CD4-positive, alpha-beta T cell treated with Interleukin-10 for 1 hour (primary cell): ENCODE data around the gene KRTAP5-4.
"Not testable (repeated sequence)": the region's sequence is repeated elsewhere in the genome, so short reads cannot be mapped to it uniquely, and the experiment has no call there.

Experiments
- DNase-seq: peaks from one replicate; pipeline ENCODE4 v3.0.0-alpha.2; 2020

KRTAP5-4 gene

GRCh38 chr11:1598406-1598805 lies 23.5 kb downstream of the KRTAP5-4 start:
- not testable (repeated sequence) for DNase-seq

DNA sequence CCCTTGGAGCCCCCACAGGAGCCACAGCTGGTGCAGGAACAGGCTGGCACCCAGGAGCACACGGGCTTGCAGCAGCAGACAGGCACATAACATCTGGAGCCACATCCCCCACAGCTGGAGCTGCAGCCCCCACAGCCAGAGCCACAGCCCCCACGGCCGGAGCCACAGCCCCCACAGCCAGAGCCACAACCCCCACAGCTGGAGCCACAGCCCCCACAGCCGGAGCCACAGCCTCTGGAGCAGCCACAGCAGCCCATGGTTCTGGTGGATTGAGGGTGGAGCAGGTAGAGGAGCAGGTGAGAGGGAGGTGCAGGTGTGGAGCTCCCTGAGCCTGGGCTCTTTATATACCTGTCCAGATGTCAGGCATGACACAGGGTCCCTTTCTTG lies 24.0 kb downstream of the KRTAP5-4 start, which contains the start of gene KRTAP5-2:
Gene KRTAP5-2, minus strand, starts transcription at position 301 of the 387 bp plus-strand sequence. Its CDS starts 44 bp downstream, at position 257.
- no peak for DNase-seq

DNA sequence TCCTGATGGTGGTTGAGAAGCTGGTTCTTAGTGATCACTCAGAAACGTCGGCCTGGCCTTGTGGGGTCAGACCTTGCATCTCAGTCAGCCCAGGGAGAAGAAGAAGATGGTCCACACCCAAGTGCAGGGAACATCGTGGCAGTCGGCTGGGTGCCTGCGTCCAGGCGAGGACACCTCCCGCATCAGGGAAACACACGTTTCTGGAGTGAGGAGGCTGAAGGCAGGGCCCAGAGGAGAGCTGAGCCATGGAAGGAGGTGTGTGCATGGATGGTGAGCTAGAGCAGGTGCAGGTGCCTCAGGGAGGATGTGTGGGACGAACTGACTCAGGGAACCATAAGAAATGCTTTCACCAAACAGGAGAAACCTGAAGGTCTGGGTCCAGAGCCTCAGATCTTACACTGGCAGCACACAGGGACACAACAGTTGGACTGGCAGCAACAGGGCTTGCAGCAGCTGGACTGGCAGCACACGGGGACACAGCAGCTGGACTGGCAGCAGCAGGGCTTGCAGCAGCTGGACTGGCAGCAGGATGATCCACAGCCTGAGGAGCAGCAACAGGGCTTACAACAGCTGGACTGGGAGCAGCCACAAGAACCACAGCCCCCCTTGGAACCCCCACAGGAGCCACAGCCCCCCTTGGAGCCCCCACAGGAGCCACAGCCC lies 24.5 kb downstream of the KRTAP5-4 start:
- DNase-seq: no peak

DNA sequence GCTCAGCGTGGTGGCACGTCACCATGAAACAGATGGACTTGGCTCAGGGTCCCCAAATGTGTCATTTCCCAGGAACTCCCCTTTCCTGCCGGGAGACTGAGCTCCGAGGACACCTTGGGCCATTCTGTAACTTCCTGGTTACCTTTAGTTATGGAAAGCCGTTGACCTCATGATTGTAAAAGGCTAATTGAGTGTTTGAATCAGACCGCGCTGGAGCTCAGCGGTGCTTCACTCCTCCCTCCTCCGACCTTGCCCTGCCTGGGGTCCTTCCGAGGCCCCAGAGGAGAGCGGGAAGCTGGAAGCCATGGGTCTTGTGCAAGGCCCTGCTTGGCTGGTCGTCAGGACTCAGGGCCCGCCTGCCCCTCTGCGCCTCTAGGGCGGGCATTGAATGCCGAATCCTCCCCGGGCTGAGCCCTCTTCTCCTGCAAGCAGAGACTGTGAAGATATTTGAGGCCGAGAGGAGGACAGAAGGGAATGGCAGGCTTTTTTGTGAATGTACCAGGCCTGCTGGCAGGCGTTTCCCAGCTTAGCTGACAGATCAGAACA lies 25.3 kb downstream of the KRTAP5-4 start:
- not testable (repeated sequence) for DNase-seq

DNA sequence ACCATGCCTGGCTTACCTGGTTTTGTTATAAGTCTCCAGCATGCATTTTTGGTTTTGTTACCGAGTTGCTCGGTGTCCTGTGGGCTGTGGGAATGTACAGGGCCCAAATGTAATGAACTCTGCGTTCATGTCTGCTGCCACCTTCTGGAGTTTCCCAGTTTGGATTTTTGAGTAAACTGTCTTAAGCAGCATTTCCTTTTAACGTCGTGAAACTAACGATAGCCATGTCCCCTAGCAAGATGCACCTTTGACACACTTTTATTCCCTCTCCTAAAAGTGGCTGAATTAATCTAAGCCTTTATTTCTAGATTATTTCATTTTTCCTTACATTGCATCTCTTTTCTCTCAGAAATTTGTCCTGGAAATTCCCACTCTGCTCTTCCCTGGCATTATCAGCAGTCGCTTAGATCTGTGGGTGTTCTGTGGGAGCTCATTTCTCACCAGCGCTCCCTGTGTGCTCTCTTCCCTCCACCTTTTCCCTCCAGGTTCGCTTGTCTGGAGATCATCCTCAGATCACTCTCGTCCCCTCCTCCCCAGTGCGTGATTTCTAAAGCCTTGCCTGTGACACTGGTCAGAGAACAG lies 25.9 kb downstream of the KRTAP5-4 start:
- DNase-seq: not testable (repeated sequence)

DNA sequence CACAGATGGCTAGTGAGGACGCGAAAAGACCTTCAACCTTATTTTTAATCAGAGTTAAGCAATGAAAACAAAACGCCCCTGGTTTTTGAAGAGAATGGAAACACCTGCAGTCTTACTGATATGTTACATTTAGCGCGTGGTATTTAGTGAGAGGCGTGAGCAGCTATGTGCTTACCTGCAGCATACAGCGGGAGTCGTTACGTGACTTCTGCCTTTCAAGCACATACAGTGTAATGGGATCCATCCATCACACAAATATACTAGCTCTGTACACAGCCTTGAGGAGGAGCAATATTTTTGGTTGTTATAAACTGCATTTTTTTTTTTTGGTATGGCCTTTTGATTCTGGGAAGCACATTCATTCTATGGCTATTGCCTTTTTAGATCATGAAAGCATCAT lies 29.3 kb downstream of the KRTAP5-4 start:
- DNase-seq: no peak

DNA sequence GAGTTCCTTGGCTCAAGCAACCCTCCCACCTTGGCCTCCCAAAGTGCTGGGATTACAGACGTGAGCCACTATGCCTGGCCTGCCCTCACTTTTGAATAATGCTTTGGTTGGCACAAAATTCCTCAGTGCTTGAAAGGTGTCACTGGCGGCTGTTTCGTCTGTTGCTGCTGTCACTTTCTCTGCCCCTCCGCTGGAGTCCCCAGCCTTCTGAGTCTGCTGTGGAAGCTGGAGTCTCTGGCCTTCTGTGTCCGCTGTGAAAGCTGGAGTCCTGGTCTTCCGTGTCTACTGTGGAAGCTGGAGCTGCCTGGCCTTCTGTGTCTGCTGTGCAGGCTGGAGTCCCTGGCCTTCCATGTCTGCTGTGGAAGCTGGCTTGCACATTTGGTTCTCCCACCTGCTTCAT lies 31.9 kb downstream of the KRTAP5-4 start:
- no peak for DNase-seq

GRCh38 chr11:1589191-1589963 lies 32.6 kb downstream of the KRTAP5-4 start:
- DNase-seq: peak; percentile 60

DNA sequence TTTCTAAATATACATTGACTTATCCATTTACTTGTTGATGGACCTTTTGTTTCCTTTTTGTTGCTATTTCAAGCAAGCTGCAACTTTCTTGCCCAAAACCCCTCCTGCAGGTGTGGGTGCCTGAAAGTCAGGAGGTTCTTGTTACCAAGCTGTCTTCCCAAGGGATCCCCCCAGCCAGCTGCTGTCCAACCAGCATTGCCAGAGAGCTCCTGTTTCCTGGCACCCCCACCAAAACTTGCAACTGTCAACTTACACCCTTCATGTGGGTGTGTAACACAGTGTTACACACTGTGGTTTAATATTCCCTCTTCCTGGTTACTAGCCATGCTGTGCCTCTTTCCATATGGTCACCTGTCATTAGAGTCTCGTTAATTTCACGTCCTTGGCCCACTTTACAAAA lies 35.2 kb downstream of the KRTAP5-4 start:
- DNase-seq: no peak

GRCh38 chr11:1584661-1585370 lies 37.1 kb downstream of the KRTAP5-4 start, which contains the start of gene KRTAP5-1:
TSS of gene KRTAP5-1 (minus strand) at chr11:1585283. CDS start at chr11:1585249, 34 bp downstream.
- DNase-seq: not testable (repeated sequence)

DNA sequence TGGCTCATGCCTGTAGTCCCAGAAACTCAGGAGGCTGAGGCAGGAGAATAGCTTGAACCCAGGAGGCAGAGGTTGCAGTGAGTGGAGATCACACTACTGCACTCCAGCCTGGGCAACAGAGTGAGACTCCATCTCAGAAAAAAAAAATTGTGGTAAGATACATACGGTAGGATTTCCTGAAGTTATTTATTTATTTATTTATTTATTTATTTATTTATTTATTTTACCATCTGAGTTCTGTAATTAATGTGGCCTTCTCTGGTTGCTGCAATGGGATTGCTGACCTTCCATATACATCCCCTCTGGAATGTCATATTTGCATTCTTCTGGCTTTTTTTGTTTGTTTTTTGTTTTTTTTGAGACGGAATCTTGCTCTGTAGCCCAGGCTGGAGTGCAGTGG lies 39.0 kb downstream of the KRTAP5-4 start:
- not testable (repeated sequence) for DNase-seq

DNA sequence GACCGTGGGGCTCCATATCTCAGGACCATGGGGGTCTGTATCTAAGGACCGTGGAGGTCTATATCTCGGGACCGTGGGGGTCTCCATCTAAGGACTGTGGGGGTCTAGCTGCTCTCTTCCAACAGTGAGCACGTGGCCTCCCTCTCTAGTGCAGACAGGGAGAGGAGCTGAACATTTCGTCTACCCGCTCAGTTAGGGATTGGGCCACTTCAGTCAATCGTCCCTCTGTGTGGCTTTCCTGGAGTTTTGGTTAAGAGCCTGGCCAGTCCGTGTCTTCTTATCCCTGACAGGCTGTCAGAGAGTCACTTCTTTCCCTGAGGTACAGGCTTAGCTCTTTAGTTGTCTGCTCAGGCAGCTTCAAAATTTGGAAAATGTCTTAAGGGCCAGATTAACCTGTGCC lies 40.0 kb downstream of the KRTAP5-4 start:
- DNase-seq: no peak

- no peak for DNase-seq
These were observed 45.1 kb downstream of the KRTAP5-4 start for GRCh38 chr11:1576825-1577224.

GRCh38 chr11:1575756-1576155 lies 46.2 kb downstream of the KRTAP5-4 start:
- DNase-seq: not testable (repeated sequence)

DNA sequence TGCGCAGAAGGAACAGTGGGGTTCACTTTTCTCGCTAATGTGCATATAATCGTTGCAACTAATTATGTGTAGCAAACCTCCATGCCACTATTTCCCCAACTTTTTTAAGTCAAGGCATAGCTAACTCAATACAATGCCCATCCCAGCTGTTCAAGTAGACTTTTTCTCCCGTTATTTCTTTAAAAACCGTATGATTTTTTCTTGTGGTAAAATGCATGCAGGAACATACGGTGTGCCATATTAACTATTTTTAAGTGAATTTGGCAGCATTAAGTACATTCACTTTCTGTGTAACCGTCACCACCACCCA lies 47.0 kb downstream of the KRTAP5-4 start:
- DNase-seq: no peak

- DNase-seq: peak; percentile 73
These were observed 47.6 kb downstream of the KRTAP5-4 start for GRCh38 chr11:1574238-1574932.

- DNase-seq: no peak
These were observed 48.1 kb downstream of the KRTAP5-4 start for GRCh38 chr11:1573903-1574237.

- DNase-seq: peak; percentile 60
These were observed 48.6 kb downstream of the KRTAP5-4 start for GRCh38 chr11:1573077-1573902.

- DNase-seq: peak; percentile 96
These were observed 49.5 kb downstream of the KRTAP5-4 start, which contains the start of gene DUSP8 for GRCh38 chr11:1572197-1573076. TSS of gene DUSP8 (minus strand) at chr11:1572271. CDS start at chr11:1565826, 6,445 bp downstream.

DNA sequence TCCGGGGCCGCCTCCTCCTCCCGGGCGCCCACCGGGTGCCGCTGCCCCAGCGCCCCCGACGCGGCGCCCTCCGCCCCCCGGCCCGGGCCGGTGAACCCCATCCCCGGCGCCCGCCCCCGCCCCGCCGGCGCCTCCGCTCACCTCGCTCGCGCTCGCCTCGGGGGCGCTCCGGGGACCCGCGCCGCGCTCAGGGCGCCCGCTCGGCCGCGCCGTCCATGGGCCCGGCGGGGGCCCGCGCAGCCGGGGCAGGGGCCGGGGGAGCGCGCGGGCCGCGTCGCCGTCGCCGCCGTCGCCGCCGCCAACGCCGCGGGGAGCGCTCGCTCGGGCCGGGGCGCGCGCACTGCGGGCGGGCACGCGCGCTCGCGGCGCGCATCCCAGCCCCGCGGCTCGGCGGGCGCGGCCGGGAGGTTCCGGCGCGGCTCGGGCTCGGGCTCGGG lies 50.2 kb downstream of the KRTAP5-4 start:
- no peak for DNase-seq
